Chondrocyte (in vitro differentiated cells): ENCODE measurements around the gene CCBE1. TPM values are rescaled to one million over a fixed set of nuclear protein-coding genes. Genes with fewer than 3 reads are reported as not detected.

Experiments
- DNase-seq: peaks from one replicate; pipeline ENCODE4 v3.0.0; 2021; ENCODE audit warnings: mixed read lengths, low spot score
- H3K27ac Mint-ChIP-seq: one replicate; pipeline ENCODE4 v1.8.0; 2021; ENCODE audit warnings: mild to moderate bottlenecking, moderate library complexity, mixed read lengths; ENCODE audit not compliant: unreplicated experiment
- H3K27me3 Mint-ChIP-seq: 2 replicates; pipeline ENCODE4 v1.8.0; 2021; ENCODE audit warnings: low read depth, mixed read lengths
- H3K36me3 Mint-ChIP-seq: 2 replicates; pipeline ENCODE4 v1.8.0; 2021; ENCODE audit warnings: low read depth, mixed read lengths
- H3K4me1 Mint-ChIP-seq: 2 replicates; pipeline ENCODE4 v1.8.0; 2021; ENCODE audit warnings: low read depth, mild to moderate bottlenecking, mixed read lengths
- H3K4me3 Mint-ChIP-seq: one replicate; pipeline ENCODE4 v1.8.0; 2021; ENCODE audit warnings: mild to moderate bottlenecking, moderate library complexity, mixed read lengths; ENCODE audit not compliant: unreplicated experiment
- H3K9me3 Mint-ChIP-seq: 2 replicates; pipeline ENCODE4 v1.8.0; 2021; ENCODE audit warnings: low read depth, mixed read lengths
- CTCF ChIP-seq: fragments of 200-600 bp; sonication (generic); IDR thresholded peaks from 2 replicates; pipeline ENCODE4 v1.5.0; 2021; ENCODE audit warnings: antibody characterized with exemption, mild to moderate bottlenecking, moderate library complexity
- total RNA-seq: library from RNA; stranded (reverse); gene quantifications from 3 replicates; pipeline ENCODE4 v1.2.1, GENCODE V29; 2021

CCBE1 gene
- total RNA-seq, 1 donor from 2014 or later: 0.72 TPM

GRCh38 chr18:59550174-59550516 is 147.1 kb downstream of the CCBE1 start:
- Mint-ChIP-seq H3K27me3 (peaks cover 2% of the 10 kb centered on the region), H3K27ac (no peak overlapping the region), H3K36me3 (no peaks in the 10 kb centered on the region), H3K9me3 (no peaks in the 10 kb centered on the region), H3K4me3 (no peak overlapping the region), H3K4me1 (peaks cover 13% of the 10 kb centered on the region)
- no peak for TF ChIP-seq CTCF
- no peak for DNase-seq

GRCh38 chr18:59549503-59550173 is 147.6 kb downstream of the CCBE1 start:
- no peak overlapping the region for H3K27ac Mint-ChIP-seq
- H3K4me1 Mint-ChIP-seq: peaks cover 13% of the 10 kb centered on the region
- no peaks in the 10 kb centered on the region for H3K36me3 Mint-ChIP-seq
- no peak overlapping the region for H3K4me3 Mint-ChIP-seq
- H3K9me3 Mint-ChIP-seq: no peaks in the 10 kb centered on the region
- peaks cover 2% of the 10 kb centered on the region for H3K27me3 Mint-ChIP-seq
- TF ChIP-seq CTCF: no peak
- no peak for DNase-seq

GRCh38 chr18:59547581-59548182 is 149.5 kb downstream of the CCBE1 start:
- H3K9me3 Mint-ChIP-seq: no peaks in the 10 kb centered on the region
- no peak overlapping the region for H3K4me3 Mint-ChIP-seq
- no peaks in the 10 kb centered on the region for H3K36me3 Mint-ChIP-seq
- peaks cover 2% of the 10 kb centered on the region for H3K27me3 Mint-ChIP-seq
- DNase-seq: no peak
- TF ChIP-seq CTCF: peak; percentile 68
- H3K4me1 Mint-ChIP-seq: peaks cover 13% of the 10 kb centered on the region
- H3K27ac Mint-ChIP-seq: peak overlapping the region; percentile 34

GRCh38 chr18:59546188-59546587 is 151.0 kb downstream of the CCBE1 start:
- no peak for TF ChIP-seq CTCF
- no peak for DNase-seq
- H3K27me3 Mint-ChIP-seq: peaks cover 2% of the 10 kb centered on the region

GRCh38 chr18:59540780-59541179 is 156.4 kb downstream of the CCBE1 start:
- Mint-ChIP-seq H3K9me3 (peaks cover 3% of the 10 kb centered on the region), H3K36me3 (peaks cover 2% of the 10 kb centered on the region), H3K27ac (peak overlapping the region; percentile 41), H3K4me1 (peaks cover 15% of the 10 kb centered on the region), H3K4me3 (no peak overlapping the region), H3K27me3 (no peaks in the 10 kb centered on the region)
- TF ChIP-seq CTCF: no peak
- no peak for DNase-seq

More at GRCh38 chr18:59546188-59546587, 151.0 kb downstream of the CCBE1 start:
- Mint-ChIP-seq H3K36me3 (peaks cover 2% of the 10 kb centered on the region), H3K4me3 (no peak overlapping the region), H3K9me3 (no peaks in the 10 kb centered on the region), H3K27ac (no peak overlapping the region), H3K4me1 (peaks cover 14% of the 10 kb centered on the region)
